HG03575 (cell line): ENCODE results near the gene SELENOW.
"Not testable (repeated sequence)": the region's sequence is repeated elsewhere in the genome, so short reads cannot be mapped to it uniquely, and the experiment has no call there.

ENCODE experiments used
- ATAC-seq: cut with Tn5 transposase; IDR thresholded peaks from one replicate; pipeline ENCODE4 v1.9.1; 2021; ENCODE audit not compliant: unreplicated experiment, insufficient number of reproducible peaks, low FRiP score; ENCODE audit errors: extremely low read depth

SELENOW gene

DNA sequence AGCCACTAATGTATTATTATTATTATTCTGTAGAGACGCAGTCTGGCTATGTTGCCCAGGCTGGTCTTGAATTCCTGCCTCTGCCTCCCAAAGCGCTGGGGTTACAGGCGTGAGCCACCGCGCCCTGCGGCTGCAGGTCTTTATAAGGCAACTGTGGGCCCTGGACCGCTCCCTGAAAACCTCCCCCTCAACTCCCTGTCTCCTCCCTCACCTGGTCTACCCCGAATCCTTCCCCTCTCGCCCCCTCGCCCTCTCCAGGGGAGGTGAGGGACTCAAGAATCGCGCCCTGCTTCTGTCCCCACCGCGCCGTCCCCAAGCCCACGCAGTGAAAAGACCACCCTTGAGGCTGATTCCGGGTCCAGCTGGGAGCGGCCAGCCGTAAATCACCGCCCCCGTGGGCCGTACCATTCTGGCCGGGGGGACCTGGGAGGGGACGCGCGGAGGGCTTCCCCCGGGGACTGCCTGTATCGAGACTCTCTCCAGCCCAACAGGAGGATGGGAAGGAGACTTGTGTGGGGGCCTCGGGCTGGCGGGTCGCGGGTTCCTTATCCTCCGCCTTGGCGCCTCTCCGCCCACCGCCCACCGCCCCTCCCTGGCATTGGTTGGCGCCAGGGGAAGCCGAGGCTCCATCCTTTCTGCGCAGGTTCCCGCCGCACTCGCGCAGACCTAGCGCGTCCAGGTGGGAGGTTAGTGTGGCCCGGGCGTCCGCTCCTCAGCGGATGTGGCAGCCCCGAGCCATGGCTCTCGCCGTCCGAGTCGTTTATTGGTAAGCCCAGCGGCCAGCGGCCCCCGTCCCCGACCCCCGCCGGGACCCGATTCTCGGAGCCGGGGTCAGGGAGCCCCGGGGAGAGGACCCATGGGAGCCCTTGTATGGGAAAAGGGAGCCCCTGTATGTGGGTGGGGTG is at the start of gene SELENOW:
TSS of gene SELENOW (plus strand) at position 655 of the 905 bp plus-strand sequence. CDS start at position 738, 83 bp downstream.
- no peak for ATAC-seq

DNA sequence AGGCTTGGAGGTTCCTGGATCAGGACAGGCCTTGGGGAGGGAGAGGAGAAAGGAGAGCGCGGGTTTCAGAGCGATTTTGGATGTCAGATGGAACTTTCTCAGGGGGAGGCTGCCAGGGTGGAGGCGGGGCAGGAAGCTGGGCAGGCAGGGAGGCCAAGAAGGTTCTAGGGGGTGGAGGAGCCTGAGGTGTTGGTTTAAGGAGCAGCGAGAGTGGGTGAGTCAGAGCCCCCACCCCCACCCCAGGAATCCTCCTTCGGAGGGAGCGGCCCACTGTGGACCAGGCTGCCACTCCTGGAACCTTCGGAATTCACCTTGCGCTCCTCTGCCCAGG is 49.1 kb upstream of the SELENOW start:
- no peak for ATAC-seq

DNA sequence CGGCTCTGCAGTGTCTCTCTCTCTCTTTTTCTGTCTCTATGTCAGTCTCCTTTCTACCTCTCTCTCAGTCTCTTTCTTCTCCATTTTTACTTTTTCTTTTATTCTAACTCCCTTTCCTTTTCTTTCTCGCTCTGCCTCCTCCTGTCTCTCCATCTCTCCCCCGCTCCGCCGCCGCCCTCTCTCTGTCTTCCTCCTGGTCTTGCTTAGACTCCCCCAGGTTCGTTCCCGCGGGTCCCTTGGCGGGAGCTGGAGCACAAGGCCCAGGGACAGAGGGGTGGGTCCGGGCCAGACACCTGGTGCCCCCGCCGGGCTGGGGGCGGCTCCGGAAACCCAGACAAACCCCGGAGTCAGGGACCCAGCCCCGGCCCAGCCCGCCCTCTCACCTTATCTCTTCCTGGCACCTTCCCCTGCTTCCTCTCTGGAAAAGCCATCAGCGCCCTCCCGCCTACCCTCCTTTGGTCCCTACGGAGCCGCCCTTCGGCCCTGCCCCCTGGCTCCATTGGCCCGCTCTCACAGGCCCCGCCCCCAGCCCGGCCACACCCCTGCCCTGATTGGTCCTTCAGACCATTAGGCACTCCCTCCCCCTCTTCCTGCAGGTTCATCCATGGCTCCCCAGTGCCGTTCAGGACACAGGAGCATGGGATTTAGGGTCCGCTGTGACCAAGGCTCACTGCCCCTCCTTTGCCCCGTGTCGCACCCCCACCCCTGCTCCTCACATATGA is 48.5 kb upstream of the SELENOW start:
- ATAC-seq: no peak

DNA sequence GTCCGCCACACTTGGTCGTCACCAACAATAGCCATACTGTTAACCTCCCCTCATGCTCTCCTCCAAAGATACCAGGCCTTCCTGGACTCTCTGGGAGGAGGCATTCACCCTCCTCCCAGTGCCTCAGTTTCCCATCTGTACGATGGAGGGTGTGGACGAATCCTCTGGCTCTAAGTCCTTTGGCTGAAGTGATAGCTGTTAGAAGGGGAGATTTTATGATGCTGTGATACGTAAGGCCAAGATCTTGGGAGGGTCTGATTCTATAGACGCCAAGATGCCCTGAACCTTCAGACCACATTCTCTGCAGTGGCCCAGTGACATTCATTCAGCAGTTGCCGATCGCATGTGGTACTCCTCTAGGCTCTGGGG is 48.0 kb upstream of the SELENOW start:
- ATAC-seq: no peak

DNA sequence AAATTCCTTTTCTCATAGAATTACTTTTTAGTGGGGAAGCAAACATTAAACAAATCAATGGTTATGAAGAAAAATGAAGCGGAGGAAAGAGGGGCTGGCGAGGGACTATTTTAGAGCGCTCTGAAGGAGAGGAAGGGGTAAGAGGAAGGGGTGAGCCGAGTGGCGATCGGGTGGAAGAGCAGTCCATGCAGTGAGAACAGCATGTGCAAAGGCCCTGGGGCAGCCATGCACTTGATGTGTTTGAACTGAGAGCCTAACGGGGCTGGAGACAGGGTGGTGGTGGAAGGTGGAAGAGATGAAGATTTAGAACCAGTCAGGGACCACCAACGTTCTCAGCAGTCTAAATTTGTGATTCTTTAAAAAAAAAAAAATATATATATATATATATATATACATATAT is 47.6 kb upstream of the SELENOW start:
- no peak for ATAC-seq

DNA sequence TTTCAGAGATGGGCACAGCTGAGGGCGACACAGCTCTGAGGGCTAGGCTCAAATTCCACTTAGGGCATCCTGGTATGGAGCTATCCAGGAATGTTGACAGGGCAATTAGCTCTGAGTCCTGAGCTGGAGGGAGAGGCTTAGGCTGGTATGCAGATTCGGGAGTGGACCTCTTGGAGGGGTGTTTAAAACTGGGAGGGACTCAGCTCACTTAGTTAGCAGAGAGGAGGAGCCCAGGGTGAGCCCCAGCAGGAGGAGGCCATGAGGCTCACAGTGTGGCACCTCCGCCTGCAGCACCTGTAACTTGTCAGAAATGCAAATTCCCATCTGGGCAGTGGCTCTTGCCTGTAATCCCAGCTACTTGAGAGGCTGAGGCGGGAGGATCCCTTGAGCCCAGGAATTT is 43.4 kb upstream of the SELENOW start:
- no peak for ATAC-seq

DNA sequence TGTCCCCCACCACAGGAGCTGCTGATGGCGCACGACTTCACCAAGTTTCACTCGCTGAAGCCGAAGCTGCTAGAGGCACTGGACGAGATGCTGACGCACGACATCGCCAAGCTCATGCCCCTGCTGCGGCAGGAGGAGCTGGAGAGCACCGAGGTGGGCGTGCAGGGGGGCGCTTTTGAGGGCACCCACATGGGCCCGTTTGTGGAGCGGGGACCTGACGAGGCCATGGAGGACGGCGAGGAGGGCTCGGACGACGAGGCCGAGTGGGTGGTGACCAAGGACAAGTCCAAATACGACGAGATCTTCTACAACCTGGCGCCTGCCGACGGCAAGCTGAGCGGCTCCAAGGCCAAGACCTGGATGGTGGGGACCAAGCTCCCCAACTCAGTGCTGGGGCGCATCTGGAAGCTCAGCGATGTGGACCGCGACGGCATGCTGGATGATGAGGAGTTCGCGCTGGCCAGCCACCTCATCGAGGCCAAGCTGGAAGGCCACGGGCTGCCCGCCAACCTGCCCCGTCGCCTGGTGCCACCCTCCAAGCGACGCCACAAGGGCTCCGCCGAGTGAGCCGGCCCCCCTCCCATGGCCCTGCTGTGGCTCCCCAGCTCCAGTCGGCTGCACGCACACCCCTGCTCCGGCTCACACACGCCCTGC is 37.5 kb upstream of the SELENOW start:
- no peak for ATAC-seq

DNA sequence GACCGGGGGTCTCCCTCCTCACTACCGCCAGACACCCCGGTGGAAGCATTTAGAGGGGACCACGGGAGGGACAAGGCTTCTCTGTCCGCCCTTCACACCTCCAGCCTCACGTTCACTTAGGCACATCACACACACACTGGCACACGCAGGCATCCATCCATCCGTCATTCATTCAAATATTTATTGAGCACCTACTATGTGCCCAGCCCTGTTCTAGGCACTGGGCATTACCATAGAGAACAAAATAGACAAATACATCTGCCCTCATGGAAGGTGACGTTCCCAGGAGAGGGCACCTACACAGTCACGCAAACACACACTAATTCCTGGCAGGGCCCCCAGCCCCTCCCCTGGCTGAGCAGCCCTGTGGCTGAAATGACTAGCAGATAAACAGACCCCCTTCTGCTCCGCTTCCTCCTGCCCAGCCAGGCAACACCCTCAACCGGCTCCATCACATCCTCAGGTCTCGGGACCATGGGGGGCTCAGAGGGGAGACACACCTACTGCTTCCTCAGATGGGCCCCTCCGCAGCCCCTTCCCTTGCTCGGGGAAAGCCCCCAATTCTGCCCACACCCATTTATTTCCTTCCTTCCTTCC is 36.9 kb upstream of the SELENOW start:
- ATAC-seq: no peak

DNA sequence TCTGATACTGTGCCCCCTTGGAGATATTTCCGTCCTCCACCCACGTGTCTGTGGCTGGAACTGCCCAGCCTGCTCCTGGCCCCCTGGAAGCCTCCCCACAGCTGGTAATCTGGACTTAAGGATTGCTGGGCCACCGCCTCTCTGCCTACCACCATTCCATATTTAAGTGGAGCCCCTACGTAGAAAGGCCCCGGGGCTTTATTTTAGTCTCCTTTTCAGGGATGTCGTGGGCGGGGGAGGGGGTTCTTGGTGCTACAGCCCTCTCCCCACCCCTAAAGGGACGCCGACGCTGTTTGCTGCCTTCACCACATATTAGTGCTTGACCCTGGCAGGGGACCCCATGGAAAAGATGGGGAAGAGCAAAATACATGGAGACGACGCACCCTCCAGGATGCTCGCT is 35.9 kb upstream of the SELENOW start:
- no peak for ATAC-seq

DNA sequence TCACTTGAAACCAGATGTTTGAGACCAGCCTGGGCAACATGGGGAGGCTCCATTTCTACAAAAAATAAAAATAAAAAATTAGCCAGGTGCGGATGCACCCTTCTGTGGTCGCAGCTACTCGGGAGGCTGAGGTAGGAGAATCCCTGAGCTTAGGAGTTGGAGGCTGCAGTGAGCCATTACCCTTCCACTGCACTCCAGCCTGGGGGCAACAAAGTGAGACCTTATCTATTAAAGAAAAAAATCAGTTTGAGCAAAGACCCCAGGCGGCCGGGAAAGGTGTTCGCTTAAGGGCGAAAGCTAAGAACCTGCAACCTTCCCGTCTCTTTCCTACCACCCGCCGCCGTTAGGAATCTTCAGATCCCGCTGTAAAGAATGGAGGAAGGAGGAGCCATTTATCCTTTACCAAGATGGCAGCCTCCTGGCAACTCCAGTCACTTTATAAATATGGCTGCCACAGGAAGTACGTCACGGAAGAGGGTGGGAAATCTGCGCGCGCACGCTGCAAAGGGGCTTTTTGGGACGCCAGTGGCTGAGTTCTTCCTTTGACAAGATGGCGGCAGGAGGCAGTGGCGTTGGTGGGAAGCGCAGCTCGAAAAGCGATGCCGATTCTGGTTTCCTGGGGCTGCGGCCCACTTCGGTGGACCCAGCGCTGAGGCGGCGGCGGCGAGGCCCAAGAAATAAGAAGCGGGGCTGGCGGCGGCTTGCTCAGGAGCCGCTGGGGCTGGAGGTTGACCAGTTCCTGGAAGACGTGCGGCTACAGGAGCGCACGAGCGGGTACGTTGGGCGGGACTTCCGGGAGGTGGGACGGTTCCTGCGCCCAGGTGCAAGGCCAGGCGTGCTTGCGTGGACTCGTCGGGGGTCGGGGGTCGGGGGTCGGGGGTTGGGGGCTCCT is 33.2 kb upstream of the SELENOW start, which contains the start of gene NOP53:
TSS of gene NOP53 (plus strand) at position 537 of the 892 bp plus-strand sequence. CDS start at position 551, 14 bp downstream.
- no peak for ATAC-seq

DNA sequence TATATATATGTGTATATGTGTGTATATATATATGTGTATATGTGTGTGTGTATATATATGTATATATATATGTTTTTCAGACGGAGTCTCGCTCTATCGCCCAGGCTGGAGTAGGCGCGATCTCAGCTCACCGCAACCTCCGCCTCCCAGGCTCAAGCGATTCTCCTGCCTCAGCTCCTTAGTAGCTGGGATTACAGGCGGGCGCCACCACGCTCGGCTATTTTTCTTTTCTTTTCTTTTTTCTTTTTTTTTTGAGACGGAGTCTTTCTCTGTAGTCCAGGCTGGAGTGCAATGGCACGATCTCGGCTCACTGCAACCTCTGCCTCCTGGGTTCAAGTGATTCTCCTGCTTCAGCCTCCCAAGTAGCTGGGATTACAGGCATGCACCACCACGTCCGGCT is 32.4 kb upstream of the SELENOW start:
- ATAC-seq: not testable (repeated sequence)

DNA sequence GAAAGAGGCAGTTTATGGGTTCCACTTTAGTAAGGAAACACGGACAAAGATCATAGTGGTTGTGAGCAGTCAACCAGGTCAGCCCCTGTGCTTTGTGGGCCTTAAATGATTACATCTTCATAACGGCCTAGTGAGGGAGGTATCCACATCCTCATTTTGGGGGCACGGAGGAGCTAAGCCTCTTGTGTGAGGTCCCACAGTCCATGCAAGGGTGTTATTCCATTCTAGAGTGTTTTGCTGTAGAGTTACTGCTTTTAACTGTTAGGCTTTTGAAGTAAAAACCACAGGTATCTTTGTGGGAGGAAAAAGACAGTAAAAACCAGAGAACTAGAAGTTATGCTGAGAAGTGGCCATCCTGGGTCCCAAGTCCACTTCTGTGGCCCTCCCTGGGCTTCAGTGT is 29.2 kb upstream of the SELENOW start:
- no peak for ATAC-seq

DNA sequence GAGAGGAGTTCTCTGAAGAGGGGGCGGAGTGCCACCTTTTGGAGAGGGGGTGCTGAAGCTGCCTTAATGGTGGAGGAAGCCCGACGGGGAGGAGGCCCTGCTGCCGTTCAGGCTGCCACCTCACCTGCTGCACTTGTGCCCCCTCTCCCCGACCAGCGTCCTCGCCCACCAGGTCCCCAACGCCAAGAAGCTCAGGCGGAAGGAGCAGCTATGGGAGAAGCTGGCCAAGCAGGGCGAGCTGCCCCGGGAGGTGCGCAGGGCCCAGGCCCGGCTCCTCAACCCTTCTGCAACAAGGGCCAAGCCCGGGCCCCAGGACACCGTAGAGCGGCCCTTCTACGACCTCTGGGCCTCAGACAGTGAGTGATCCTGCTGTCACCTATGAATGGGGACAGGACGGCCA is 27.8 kb upstream of the SELENOW start:
- no peak for ATAC-seq

DNA sequence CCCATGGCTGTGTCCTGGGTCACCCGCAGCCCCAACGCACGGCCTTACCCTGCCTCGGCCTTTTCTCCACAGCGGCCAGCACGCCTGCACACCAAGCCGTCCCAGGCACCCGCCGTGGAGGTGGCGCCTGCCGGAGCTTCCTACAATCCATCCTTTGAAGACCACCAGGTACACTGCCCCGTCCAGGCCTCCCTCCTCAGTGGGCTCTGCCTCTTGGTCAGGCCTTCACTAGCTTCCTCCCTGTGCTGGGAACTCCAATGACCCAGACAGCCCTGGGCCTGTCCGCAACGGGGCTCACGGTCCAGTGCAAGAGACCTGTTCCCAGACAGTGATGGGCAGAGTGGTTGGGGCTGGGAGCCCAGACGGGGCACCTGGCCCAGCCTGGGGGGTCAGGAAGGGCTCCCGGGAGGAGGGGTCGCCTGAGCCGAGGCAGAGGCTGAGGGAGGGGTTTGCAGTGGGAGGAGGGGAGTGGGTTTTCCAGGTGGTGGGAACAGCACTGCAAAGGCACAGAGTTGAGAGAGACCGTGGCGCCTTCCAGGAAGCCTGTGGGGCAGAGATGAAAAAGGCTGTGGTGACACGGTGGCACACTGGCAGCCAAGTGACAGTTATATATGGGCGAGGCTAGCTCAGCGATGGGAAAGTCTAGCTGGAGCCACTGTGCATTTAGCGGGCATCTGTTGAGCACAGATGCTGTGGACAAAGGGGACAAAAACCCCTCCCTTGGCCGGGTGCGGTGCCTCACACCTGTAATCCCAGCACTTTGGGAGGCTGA is 25.9 kb upstream of the SELENOW start:
- ATAC-seq: no peak

DNA sequence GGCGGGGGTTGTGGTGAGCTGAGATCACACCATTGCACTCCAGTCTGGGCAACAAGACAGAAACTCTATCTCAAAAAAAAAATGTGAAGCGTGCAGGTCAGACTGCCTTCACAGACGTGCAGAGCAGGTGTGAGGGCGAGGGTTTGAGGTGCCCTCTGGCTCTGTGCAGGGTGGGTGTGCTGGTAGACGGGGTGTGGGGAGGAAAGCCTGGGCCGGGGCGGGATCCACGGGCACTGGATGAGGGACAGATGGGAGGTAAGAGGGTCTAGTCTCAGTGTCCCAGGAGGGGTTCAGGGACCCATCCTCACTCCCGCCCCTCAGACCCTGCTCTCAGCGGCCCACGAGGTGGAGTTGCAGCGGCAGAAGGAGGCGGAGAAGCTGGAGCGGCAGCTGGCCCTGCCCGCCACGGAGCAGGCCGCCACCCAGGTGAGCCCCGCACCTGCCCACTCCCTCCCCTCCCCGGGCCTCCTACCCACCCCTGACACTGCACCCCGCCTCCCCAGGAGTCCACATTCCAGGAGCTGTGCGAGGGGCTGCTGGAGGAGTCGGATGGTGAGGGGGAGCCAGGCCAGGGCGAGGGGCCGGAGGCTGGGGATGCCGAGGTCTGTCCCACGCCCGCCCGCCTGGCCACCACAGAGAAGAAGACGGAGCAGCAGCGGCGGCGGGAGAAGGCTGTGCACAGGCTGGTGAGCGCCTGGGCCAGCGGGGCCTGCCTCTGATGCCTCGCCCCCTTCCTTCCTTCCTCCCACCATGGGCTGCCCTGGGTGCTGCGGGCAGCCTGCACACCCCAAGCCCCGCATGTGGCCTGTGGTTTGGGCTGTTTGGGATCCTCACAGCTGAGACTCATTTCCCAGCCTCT is 24.1 kb upstream of the SELENOW start:
- ATAC-seq: no peak

DNA sequence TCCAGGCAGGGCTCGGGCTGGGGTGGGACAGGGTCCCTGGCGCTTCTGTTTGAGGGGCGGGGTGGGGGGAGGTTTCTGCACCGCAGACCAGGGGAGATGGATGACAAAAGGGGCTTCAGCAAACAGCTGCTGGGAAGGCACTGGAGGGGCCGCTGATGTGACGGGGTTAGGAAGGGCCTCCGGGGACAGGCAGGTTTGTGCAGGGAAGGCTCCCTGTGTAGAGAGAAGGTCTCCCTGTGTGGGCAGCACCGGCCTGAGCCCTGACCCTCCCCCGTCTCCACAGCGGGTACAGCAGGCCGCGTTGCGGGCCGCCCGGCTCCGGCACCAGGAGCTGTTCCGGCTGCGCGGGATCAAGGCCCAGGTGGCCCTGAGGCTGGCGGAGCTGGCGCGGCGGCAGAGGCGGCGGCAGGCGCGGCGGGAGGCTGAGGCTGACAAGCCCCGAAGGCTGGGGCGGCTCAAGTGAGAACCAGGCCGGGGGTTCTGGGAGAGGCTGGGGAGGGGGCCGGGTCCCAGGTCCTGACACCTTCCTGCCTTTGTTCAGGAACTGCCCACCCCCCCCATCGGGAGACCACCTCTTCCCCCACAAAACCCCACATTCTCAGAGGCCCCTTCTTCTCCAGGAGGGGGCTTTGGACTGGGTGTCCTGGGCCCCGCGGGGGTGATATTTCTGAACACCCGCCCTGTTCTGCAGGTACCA is 23.3 kb upstream of the SELENOW start:
- ATAC-seq: no peak
